H9 (cell line): ENCODE results near the gene APBA2. TPM values are rescaled to one million over a fixed set of nuclear protein-coding genes. Genes with fewer than 3 reads are reported as not detected.

Experiments used
- DNase-seq: peaks from one replicate; pipeline ENCODE4 v3.0.0-alpha.2; 2017
- H2AFZ ChIP-seq: one replicate; pipeline ENCODE4 v1.6.1; 2013; ENCODE audit warnings: mild to moderate bottlenecking, low read length, control low read depth, moderate library complexity
- H2AK5ac ChIP-seq: 2 replicates; pipeline ENCODE4 v1.6.1; 2013; ENCODE audit warnings: low read length, control low read depth, mixed read lengths; ENCODE audit not compliant: insufficient read length
- H2BK120ac ChIP-seq: one replicate; pipeline ENCODE4 v1.6.1; 2013; ENCODE audit warnings: low read depth, mild to moderate bottlenecking, low read length, control low read depth, inconsistent platforms; ENCODE audit not compliant: poor library complexity, severe bottlenecking
- H2BK12ac ChIP-seq: 2 replicates; pipeline ENCODE4 v1.6.1; 2013; ENCODE audit warnings: low read length, control low read depth, mixed read lengths, low read depth; ENCODE audit not compliant: insufficient read length
- H2BK15ac ChIP-seq: 2 replicates; pipeline ENCODE4 v1.6.1; 2013; ENCODE audit warnings: low read depth, low read length, control low read depth
- H2BK20ac ChIP-seq: one replicate; pipeline ENCODE4 v1.6.1; 2013; ENCODE audit warnings: low read depth, mild to moderate bottlenecking, low read length, control low read depth, inconsistent platforms; ENCODE audit not compliant: poor library complexity, severe bottlenecking
- H2BK5ac ChIP-seq: 2 replicates; pipeline ENCODE4 v1.6.1; 2013; ENCODE audit warnings: low read length, control low read depth, mixed read lengths; ENCODE audit not compliant: insufficient read length
- H3K14ac ChIP-seq: 2 replicates; pipeline ENCODE4 v1.6.1; 2013; ENCODE audit warnings: low read length, control low read depth; ENCODE audit not compliant: insufficient read depth
- H3K18ac ChIP-seq: 2 replicates; pipeline ENCODE4 v1.6.1; 2013; ENCODE audit warnings: low read depth, mild to moderate bottlenecking, mixed read lengths, low read length, control low read depth; ENCODE audit not compliant: insufficient read length
- H3K23ac ChIP-seq: 2 replicates; pipeline ENCODE4 v1.6.1; 2013; ENCODE audit warnings: low read length, control low read depth, mixed read lengths, low read depth; ENCODE audit not compliant: insufficient read length
- H3K23me2 ChIP-seq: 2 replicates; pipeline ENCODE4 v1.6.1; 2013; ENCODE audit warnings: low read depth, mild to moderate bottlenecking, mixed read lengths, low read length, control low read depth; ENCODE audit not compliant: insufficient read length, poor library complexity, severe bottlenecking
- H3K27ac ChIP-seq: 2 replicates; pipeline ENCODE4 v1.5.1; 2013; ENCODE audit warnings: low read length, control low read depth, mixed read lengths, low read depth; ENCODE audit not compliant: insufficient read length
- H3K27me3 ChIP-seq: 2 replicates; pipeline ENCODE4 v1.6.1; 2013; ENCODE audit warnings: low read length, control low read depth, inconsistent platforms; ENCODE audit not compliant: insufficient read depth
- H3K4ac ChIP-seq: 2 replicates; pipeline ENCODE4 v1.6.1; 2013; ENCODE audit warnings: low read depth, mild to moderate bottlenecking, control low read depth, inconsistent platforms, low read length, moderate library complexity
- H3K4me1 ChIP-seq: 2 replicates; pipeline ENCODE4 v1.6.1; 2013; ENCODE audit warnings: low read length, control low read depth, inconsistent platforms; ENCODE audit not compliant: insufficient read depth
- H3K4me2 ChIP-seq: 2 replicates; pipeline ENCODE4 v1.6.1; 2013; ENCODE audit warnings: low read length, control low read depth, mixed read lengths; ENCODE audit not compliant: insufficient read length, insufficient read depth
- H3K56ac ChIP-seq: 2 replicates; pipeline ENCODE4 v1.6.1; 2013; ENCODE audit warnings: low read depth, mild to moderate bottlenecking, mixed read lengths, low read length, control low read depth; ENCODE audit not compliant: insufficient read length
- H3K79me1 ChIP-seq: 2 replicates; pipeline ENCODE4 v1.6.1; 2013; ENCODE audit warnings: low read depth, mild to moderate bottlenecking, moderate library complexity, low read length, control low read depth, inconsistent platforms; ENCODE audit not compliant: insufficient read depth, poor library complexity, severe bottlenecking
- H3K79me2 ChIP-seq: 2 replicates; pipeline ENCODE4 v1.6.1; 2013; ENCODE audit warnings: low read length, control low read depth, inconsistent platforms; ENCODE audit not compliant: insufficient read depth
- H3K9ac ChIP-seq: 2 replicates; pipeline ENCODE4 v1.6.1; 2013; ENCODE audit warnings: low read length, control low read depth, mixed read lengths; ENCODE audit not compliant: insufficient read length; ENCODE audit errors: extremely low read depth
- H3K9me3 ChIP-seq: one replicate; pipeline ENCODE4 v1.6.1; 2013; ENCODE audit warnings: low read depth, low read length, inconsistent platforms; ENCODE audit not compliant: control insufficient read depth
- H3T11ph ChIP-seq: one replicate; pipeline ENCODE4 v1.6.1; 2013; ENCODE audit warnings: mild to moderate bottlenecking, low read length, control low read depth, inconsistent platforms
- H4K20me1 ChIP-seq: one replicate; pipeline ENCODE4 v1.6.1; 2013; ENCODE audit not compliant: control insufficient read depth, insufficient read length, insufficient read depth
- H4K5ac ChIP-seq: 2 replicates; pipeline ENCODE4 v1.6.1; 2013; ENCODE audit warnings: low read depth, mild to moderate bottlenecking, mixed read lengths, low read length, control low read depth; ENCODE audit not compliant: insufficient read length
- H4K8ac ChIP-seq: replicated peaks from 2 replicates; pipeline ENCODE4 v1.6.1; 2013; ENCODE audit warnings: low read length, control low read depth, mixed read lengths, low read depth; ENCODE audit not compliant: insufficient read length
- H4K91ac ChIP-seq: 2 replicates; pipeline ENCODE4 v1.6.1; 2013; ENCODE audit warnings: low read depth, mild to moderate bottlenecking, moderate library complexity, mixed read lengths, low read length, control low read depth; ENCODE audit not compliant: insufficient read length
- H3K27ac Mint-ChIP-seq, 3 experiments: 2 replicates in 2 of 3; 3 replicates in 1 of 3; pipeline ENCODE4 v1.8.0; 2020 to 2021; ENCODE audit warnings: mixed read lengths in 3 of 3, mild to moderate bottlenecking in 1 of 3, moderate library complexity in 1 of 3
- H3K27me3 Mint-ChIP-seq: 2 replicates; pipeline ENCODE4 v1.8.0; 2021; ENCODE audit warnings: low read depth, mild to moderate bottlenecking, moderate library complexity, mixed read lengths
- H3K36me3 Mint-ChIP-seq, 3 experiments: 2 replicates in 2 of 3; 3 replicates in 1 of 3; pipeline ENCODE4 v1.8.0; 2020 to 2021; ENCODE audit warnings: low read depth in 3 of 3, mixed read lengths in 3 of 3; ENCODE audit not compliant: insufficient read depth in 1 of 3
- H3K4me1 Mint-ChIP-seq, 2 experiments: 2 replicates each; pipeline ENCODE4 v1.8.0; 2020; ENCODE audit warnings: mixed read lengths in 2 of 2
- H3K4me3 Mint-ChIP-seq, 2 experiments: 2 replicates in 1 of 2; 3 replicates in 1 of 2; pipeline ENCODE4 v1.8.0; 2020 to 2021; ENCODE audit warnings: mild to moderate bottlenecking in 2 of 2, mixed read lengths in 2 of 2, moderate library complexity in 1 of 2
- H3K9me3 Mint-ChIP-seq, 2 experiments: 2 replicates in 1 of 2; 3 replicates in 1 of 2; pipeline ENCODE4 v1.8.0; 2020; ENCODE audit warnings: mild to moderate bottlenecking in 2 of 2, mixed read lengths in 2 of 2, moderate library complexity in 1 of 2
- CTCF ChIP-seq: fragments of 200-600 bp; sonication (generic); conservative IDR thresholded peaks from 3 replicates; pipeline ENCODE4 v1.8.0; 2021; ENCODE audit warnings: antibody characterized with exemption, mild to moderate bottlenecking
- WGBS: extraction: QIAGEN DNeasy Blood & Tissue Kit; methylation state at CpG from one replicate; pipeline ENCODE4 v1.1.7; 2013; ENCODE audit warnings: missing lambda C conversion rate, low lambda C conversion rate, mixed read lengths; ENCODE audit not compliant: insufficient read length; ENCODE audit errors: extremely low coverage; 5-methylcytosine and 5-hydroxymethylcytosine counted together
- total RNA-seq: library from RNA; stranded (reverse); gene quantifications from 2 replicates; pipeline ENCODE4 v1.2.1, GENCODE V29; 2021

The APBA2 gene
- total RNA-seq, 1 experiment from 2014 or later, result 14.3 TPM

GRCh38 chr15:28907338-28907960 lies 21.7 kb downstream of the APBA2 start:
- TF ChIP-seq CTCF, result no peak
- Histone ChIP-seq H3K9me3 (no peaks in the 10 kb centered on the region), H2BK5ac (no peak overlapping the region), H3K4me1 (peaks cover 2% of the 10 kb centered on the region; the same call in 1 of the 2 replicates), H3K4me2 (no peak overlapping the region), H2AFZ (no peak overlapping the region), H3T11ph (no peak overlapping the region), H3K23ac (no peak overlapping the region), H2BK15ac (no peak overlapping the region), H3K14ac (no peak overlapping the region), H3K79me1 (no peaks in the 10 kb centered on the region), H4K20me1 (no peaks in the 10 kb centered on the region), H2BK120ac (no peak overlapping the region), H4K8ac (no peak overlapping the region), H3K79me2 (no peaks in the 10 kb centered on the region), H4K91ac (no peak overlapping the region), H3K27ac (no peak overlapping the region), H3K56ac (no peak overlapping the region), H3K9ac (no peak overlapping the region), H2AK5ac (no peak overlapping the region), H4K5ac (no peak overlapping the region), H3K18ac (no peak overlapping the region), H3K27me3 (no peaks in the 10 kb centered on the region), H3K4ac (no peak overlapping the region), H2BK12ac (no peak overlapping the region), H2BK20ac (no peak overlapping the region), H3K23me2 (no peaks in the 10 kb centered on the region)
- Mint-ChIP-seq H3K27ac (no peak overlapping the region), H3K4me3 (no peak overlapping the region), H3K9me3 (peaks cover 3 to 8% of the 10 kb centered on the region in 2 experiments; a peak in 3 of 5 replicates), H3K36me3 (peaks cover 0 to 14% (median 2%) of the 10 kb centered on the region in 3 experiments; a peak in 4 of 7 replicates), H3K4me1 (peaks cover 25 to 28% of the 10 kb centered on the region in 2 experiments), H3K27me3 (no peaks in the 10 kb centered on the region; the same call in 1 of the 2 replicates)
- DNase-seq, result no peak
- WGBS, result no CpG with 5 or more reads among the region's 11 CpGs
